ENCODE measurements around the gene RRAS.

- TF ChIP-seq POLR2A (IDR thresholded peaks at IDR 0.05) (no peak), CTCF (IDR thresholded peaks at IDR 0.05 in 4 of 5, conservative IDR thresholded peaks at IDR 0.05 in 1 of 5) (no peak)
Observed at GRCh38 chr19:49645592-49645991, 5.6 kb upstream of the RRAS start.
